ENCODE results near the gene SERPINA4.

Gene SERPINA4

DNA sequence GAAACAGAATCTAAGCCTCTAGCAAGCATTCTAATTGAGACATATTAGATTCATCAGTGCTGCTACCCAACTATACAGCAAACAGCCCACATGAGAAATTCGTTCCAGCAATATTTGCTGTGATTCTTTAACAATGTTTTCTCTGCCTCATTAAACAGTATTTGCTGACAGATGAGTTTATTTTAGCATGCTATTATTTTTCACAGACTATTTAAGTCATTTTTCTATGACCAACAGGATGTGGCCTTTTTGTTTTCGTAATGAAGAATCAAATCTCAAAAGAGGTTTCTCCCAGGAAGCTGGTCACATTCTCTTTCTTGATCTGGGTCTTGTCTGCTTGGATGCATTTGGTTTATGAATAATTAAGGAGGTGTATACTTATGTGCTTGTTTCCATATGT lies 28.8 kb upstream of the SERPINA4 start:
- no peaks in the 10 kb centered on the region for H3K36me3 ChIP-seq (ENCODE audit: insufficient read depth, low read length)
- H3K9me3 ChIP-seq (ENCODE audit: low read length), result no peaks in the 10 kb centered on the region
- H3K9ac ChIP-seq (ENCODE audit: low read length), result no peak overlapping the region
- no peak overlapping the region for H3K4me3 ChIP-seq (ENCODE audit: low read depth in 1 of 2, low read length in 2 of 2)
- no peak overlapping the region for H3K27ac ChIP-seq (ENCODE audit: low read depth, low read length)
- no peaks in the 10 kb centered on the region for H3K27me3 ChIP-seq (ENCODE audit: control insufficient read depth in 1 of 2, insufficient read depth in 2 of 2, low read length in 2 of 2)
- no peaks in the 10 kb centered on the region for H3K4me1 ChIP-seq (ENCODE audit: insufficient read depth, low read length)

- Histone ChIP-seq H3K9me3 (ENCODE audit: low read length) (no peaks in the 10 kb centered on the region), H3K4me1 (ENCODE audit: insufficient read depth, low read length) (no peaks in the 10 kb centered on the region), H3K36me3 (ENCODE audit: insufficient read depth, low read length) (no peaks in the 10 kb centered on the region), H3K9ac (ENCODE audit: low read length) (no peak overlapping the region), H3K4me3 (ENCODE audit: low read depth in 1 of 2, low read length in 2 of 2) (no peak overlapping the region), H3K27ac (ENCODE audit: low read depth, low read length) (no peak overlapping the region), H3K27me3 (ENCODE audit: control insufficient read depth in 1 of 2, insufficient read depth in 2 of 2, low read length in 2 of 2) (no peaks in the 10 kb centered on the region)
Measured at GRCh38 chr14:94535506-94535905, 25.7 kb upstream of the SERPINA4 start.

DNA sequence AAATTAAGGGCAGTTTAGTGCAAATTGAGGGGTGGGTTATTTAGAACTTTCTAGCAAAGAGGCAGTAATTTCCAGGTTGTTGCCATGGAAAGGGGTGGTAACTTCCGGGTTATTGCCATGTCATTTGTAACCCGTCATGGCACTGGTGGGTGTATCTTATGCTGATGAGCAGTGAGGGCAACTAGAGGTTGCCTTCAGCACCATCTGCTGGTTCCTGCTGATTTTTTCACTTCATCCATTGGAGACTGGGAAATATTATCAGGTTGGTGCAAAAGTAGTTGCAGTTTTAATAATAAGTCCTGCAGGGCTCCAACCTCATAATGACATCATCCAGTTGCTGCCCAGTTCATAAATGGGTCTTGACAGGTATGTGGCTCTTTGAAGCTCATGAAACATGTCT lies 24.4 kb upstream of the SERPINA4 start:
- Histone ChIP-seq H3K9ac (ENCODE audit: low read length) (no peak overlapping the region), H3K9me3 (ENCODE audit: low read length) (no peaks in the 10 kb centered on the region), H3K4me1 (ENCODE audit: insufficient read depth, low read length) (no peaks in the 10 kb centered on the region), H3K27ac (ENCODE audit: low read depth, low read length) (no peak overlapping the region), H3K36me3 (ENCODE audit: insufficient read depth, low read length) (no peaks in the 10 kb centered on the region), H3K27me3 (ENCODE audit: control insufficient read depth in 1 of 2, insufficient read depth in 2 of 2, low read length in 2 of 2) (no peaks in the 10 kb centered on the region), H3K4me3 (ENCODE audit: low read depth in 1 of 2, low read length in 2 of 2) (no peak overlapping the region)

- Histone ChIP-seq H3K4me3 (ENCODE audit: low read depth in 1 of 2, low read length in 2 of 2) (no peak overlapping the region), H3K4me1 (ENCODE audit: insufficient read depth, low read length) (no peaks in the 10 kb centered on the region), H3K36me3 (ENCODE audit: insufficient read depth, low read length) (no peaks in the 10 kb centered on the region), H3K27me3 (ENCODE audit: control insufficient read depth in 1 of 2, insufficient read depth in 2 of 2, low read length in 2 of 2) (no peaks in the 10 kb centered on the region), H3K27ac (ENCODE audit: low read depth, low read length) (no peak overlapping the region), H3K9ac (ENCODE audit: low read length) (no peak overlapping the region), H3K9me3 (ENCODE audit: low read length) (no peaks in the 10 kb centered on the region)
Measured at GRCh38 chr14:94538070-94538740, 23.0 kb upstream of the SERPINA4 start.

GRCh38 chr14:94539181-94539580 lies 22.1 kb upstream of the SERPINA4 start:
- Histone ChIP-seq H3K4me1 (ENCODE audit: insufficient read depth, low read length) (no peaks in the 10 kb centered on the region), H3K9me3 (ENCODE audit: low read length) (no peaks in the 10 kb centered on the region), H3K27me3 (ENCODE audit: control insufficient read depth in 1 of 2, insufficient read depth in 2 of 2, low read length in 2 of 2) (no peaks in the 10 kb centered on the region), H3K9ac (ENCODE audit: low read length) (no peak overlapping the region), H3K36me3 (ENCODE audit: insufficient read depth, low read length) (no peaks in the 10 kb centered on the region), H3K4me3 (ENCODE audit: low read depth in 1 of 2, low read length in 2 of 2) (no peak overlapping the region), H3K27ac (ENCODE audit: low read depth, low read length) (no peak overlapping the region)

DNA sequence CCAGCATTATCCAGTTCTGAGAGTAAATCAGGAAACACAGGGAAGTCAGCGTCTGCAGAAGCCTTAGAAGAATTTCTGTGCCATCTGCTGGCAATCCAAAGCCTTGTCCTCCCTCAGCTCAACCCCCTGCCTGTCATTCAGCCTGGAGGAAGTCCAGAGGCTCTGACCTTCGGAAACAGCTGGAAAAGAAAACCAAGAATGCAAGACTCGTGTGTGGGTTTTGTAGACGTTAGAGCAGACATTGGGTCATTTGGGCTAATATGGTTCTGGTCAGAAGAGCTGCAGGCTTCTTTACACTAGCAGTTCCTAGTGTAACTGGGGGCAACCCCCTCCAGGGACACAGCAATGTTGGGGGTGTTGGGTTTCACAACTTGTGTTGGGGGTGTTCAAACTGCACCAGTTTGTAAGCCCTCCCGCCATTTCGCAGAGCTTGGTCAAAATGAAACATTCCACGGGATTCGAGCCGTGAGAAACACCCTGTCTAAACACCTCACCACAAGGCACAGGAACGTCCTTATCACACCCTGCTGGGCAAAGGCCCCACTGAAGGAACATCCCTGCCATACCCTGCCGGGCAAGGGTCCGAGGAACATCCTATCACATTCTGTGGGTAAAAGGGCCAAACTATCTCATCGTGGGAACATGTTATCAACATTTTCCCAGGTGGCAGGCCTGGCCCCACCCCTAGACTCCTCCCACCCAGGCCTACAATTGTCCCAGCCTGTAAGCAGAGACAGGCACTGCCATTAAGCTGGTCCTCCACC lies 21.0 kb upstream of the SERPINA4 start:
- Histone ChIP-seq H3K4me3 (ENCODE audit: low read depth in 1 of 2, low read length in 2 of 2) (no peak overlapping the region), H3K27me3 (ENCODE audit: control insufficient read depth in 1 of 2, insufficient read depth in 2 of 2, low read length in 2 of 2) (no peaks in the 10 kb centered on the region), H3K9ac (ENCODE audit: low read length) (no peak overlapping the region), H3K27ac (ENCODE audit: low read depth, low read length) (no peak overlapping the region), H3K9me3 (ENCODE audit: low read length) (no peaks in the 10 kb centered on the region), H3K4me1 (ENCODE audit: insufficient read depth, low read length) (no peaks in the 10 kb centered on the region), H3K36me3 (ENCODE audit: insufficient read depth, low read length) (no peaks in the 10 kb centered on the region)

- no peaks in the 10 kb centered on the region for H3K27me3 ChIP-seq (ENCODE audit: control insufficient read depth in 1 of 2, insufficient read depth in 2 of 2, low read length in 2 of 2)
- no peak overlapping the region for H3K9ac ChIP-seq (ENCODE audit: low read length)
- H3K36me3 ChIP-seq (ENCODE audit: insufficient read depth, low read length), result no peaks in the 10 kb centered on the region
- no peaks in the 10 kb centered on the region for H3K4me1 ChIP-seq (ENCODE audit: insufficient read depth, low read length)
- H3K27ac ChIP-seq (ENCODE audit: low read depth, low read length), result no peak overlapping the region
- no peaks in the 10 kb centered on the region for H3K9me3 ChIP-seq (ENCODE audit: low read length)
- H3K4me3 ChIP-seq (ENCODE audit: low read depth in 1 of 2, low read length in 2 of 2), result no peak overlapping the region
Measured at GRCh38 chr14:94541234-94541975, 19.8 kb upstream of the SERPINA4 start.

DNA sequence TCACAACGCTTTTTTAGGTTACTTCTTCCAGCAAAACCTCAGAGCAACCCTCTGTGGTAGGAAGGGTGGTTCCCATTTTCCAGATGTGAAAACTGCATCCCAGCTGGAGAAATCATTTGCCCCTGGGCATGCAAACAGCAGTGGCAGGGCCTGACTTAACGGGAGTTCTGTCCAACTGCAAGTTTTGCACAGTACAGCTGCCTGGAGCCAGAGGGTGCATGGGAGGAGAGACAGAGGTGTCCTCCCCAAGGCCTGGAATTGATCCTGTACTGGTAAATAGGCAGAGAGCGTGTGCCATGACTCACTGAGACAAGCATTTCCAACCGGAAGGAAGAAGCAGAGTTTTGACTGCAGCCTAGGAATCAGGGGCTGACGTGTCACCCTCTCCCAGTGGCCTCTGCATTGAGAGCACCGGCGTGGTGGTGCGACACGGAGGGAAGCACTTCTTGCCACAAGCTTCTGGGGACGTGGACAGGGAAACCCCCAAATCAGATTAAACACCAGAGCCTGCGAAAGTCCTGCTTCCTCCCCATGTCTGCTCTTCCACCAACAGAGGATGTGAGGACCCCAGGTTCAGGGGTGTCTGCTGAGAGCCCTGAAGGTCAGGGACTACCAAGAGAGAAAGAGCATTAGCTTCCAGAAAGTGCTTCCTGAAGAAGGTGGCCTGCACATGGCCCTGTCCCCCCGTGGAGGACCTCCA lies 19.0 kb upstream of the SERPINA4 start:
- H3K27me3 ChIP-seq (ENCODE audit: control insufficient read depth in 1 of 2, insufficient read depth in 2 of 2, low read length in 2 of 2), result no peaks in the 10 kb centered on the region
- no peak overlapping the region for H3K4me3 ChIP-seq (ENCODE audit: low read depth in 1 of 2, low read length in 2 of 2)
- no peak overlapping the region for H3K27ac ChIP-seq (ENCODE audit: low read depth, low read length)
- H3K4me1 ChIP-seq (ENCODE audit: insufficient read depth, low read length), result no peaks in the 10 kb centered on the region
- H3K9ac ChIP-seq (ENCODE audit: low read length), result no peak overlapping the region
- H3K36me3 ChIP-seq (ENCODE audit: insufficient read depth, low read length), result no peaks in the 10 kb centered on the region
- H3K9me3 ChIP-seq (ENCODE audit: low read length), result no peaks in the 10 kb centered on the region

DNA sequence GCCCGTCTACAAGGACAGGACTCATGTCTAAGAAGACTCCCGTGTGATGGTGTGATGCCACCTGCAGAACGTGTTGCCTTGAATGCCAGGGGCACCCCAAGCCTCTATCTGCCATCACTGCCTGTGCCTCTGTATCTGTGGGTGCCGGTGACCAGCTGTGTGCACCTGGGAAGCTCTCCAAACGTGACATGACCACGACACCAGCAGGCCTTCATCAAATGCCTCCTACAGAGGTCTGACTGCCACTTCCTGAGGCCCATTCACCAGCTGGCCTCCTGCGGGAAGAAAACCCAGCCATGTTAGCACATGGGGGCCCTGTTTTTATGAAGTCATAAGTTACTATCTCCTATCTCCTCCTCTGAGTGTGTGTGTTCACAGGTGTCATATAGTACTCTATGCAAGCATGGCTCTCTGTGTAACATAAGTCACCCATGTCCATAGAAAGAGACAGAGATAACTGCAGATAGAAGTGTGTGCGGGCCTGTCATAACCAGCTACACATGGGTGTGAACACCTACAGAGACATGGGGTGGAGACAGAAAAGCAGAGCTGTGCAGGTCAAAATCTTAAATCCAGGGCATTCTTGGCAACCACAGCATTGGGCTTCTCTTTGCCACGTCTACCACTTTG lies 18.3 kb upstream of the SERPINA4 start:
- no peaks in the 10 kb centered on the region for H3K4me1 ChIP-seq (ENCODE audit: insufficient read depth, low read length)
- H3K4me3 ChIP-seq (ENCODE audit: low read depth in 1 of 2, low read length in 2 of 2), result no peak overlapping the region
- H3K36me3 ChIP-seq (ENCODE audit: insufficient read depth, low read length), result no peaks in the 10 kb centered on the region
- no peak overlapping the region for H3K27ac ChIP-seq (ENCODE audit: low read depth, low read length)
- H3K9me3 ChIP-seq (ENCODE audit: low read length), result no peaks in the 10 kb centered on the region
- no peaks in the 10 kb centered on the region for H3K27me3 ChIP-seq (ENCODE audit: control insufficient read depth in 1 of 2, insufficient read depth in 2 of 2, low read length in 2 of 2)
- no peak overlapping the region for H3K9ac ChIP-seq (ENCODE audit: low read length)

DNA sequence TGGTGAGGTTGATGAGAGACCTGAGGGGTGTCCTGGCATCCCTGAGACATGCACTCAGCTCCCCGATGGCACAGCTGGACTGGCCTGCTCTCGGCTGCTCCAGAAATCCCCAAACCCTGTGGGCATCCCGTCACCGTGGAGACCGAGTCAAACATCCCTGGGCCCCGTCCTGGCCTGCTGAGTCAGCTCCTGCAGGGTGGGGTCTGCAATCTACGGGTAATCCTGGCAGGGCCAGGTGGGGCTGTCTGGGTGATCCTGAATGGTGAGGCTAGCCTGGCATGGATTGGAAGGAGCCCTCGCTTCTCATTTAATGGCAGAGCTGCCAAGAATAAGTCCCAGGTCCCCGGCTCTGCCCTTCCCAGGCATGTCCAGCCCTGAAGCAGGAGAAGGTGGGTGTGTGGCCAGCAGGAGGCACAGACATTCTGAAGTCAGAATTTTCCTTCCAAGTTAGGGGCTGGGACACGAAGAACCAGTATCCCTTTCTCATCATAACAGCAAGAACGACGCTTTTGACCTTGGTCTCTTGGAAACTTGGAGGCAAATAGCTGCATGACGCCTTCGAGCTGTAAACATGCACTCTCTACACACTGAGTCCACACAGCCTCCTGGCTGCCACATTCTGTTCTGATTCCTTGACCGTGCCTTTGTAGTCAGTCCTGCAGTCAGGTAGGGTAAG lies 17.7 kb upstream of the SERPINA4 start:
- Histone ChIP-seq H3K36me3 (ENCODE audit: insufficient read depth, low read length) (no peaks in the 10 kb centered on the region), H3K27me3 (ENCODE audit: control insufficient read depth in 1 of 2, insufficient read depth in 2 of 2, low read length in 2 of 2) (no peaks in the 10 kb centered on the region), H3K4me1 (ENCODE audit: insufficient read depth, low read length) (no peaks in the 10 kb centered on the region), H3K9me3 (ENCODE audit: low read length) (no peaks in the 10 kb centered on the region), H3K9ac (ENCODE audit: low read length) (no peak overlapping the region), H3K4me3 (ENCODE audit: low read depth in 1 of 2, low read length in 2 of 2) (no peak overlapping the region), H3K27ac (ENCODE audit: low read depth, low read length) (no peak overlapping the region)
